ENCODE results near the gene SUN2. TPM values are rescaled to one million over a fixed set of nuclear protein-coding genes. Genes with fewer than 3 reads are reported as not detected.
A peak's percentile ranks its signal among the peaks of the same experiment; 100 is the strongest.

Gene SUN2
- total RNA-seq, 3 donors from 2014 or later = 30.1 to 44.6 (median 44.0) TPM

DNA sequence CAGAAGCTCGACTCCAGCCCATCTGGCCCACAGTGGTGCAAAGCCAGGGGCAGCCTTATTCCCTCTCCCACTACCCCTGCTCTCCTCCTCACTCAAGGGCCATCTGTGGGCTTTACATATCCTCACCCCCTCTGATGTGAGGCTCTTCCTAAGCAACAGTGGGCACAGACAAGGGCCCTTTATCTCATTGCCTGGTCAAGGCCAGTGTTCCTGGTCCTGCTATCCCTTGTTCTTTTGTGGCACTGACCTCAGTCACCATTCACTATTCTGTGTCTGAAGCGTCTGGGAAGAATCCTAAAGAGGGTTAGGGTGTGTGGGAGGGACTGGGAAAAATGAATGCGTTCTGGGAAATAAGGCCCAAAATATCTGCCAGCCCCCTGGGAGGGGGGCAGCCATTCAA is 30.8 kb upstream of the SUN2 start:
- no peak for ATAC-seq
- H3K4me3 Mint-ChIP-seq = no peak overlapping the region
- no peaks in the 10 kb centered on the region for H3K9me3 Mint-ChIP-seq
- DNase-seq = no peak
- H3K4me1 Mint-ChIP-seq (ENCODE audit: low read depth) = no peaks in the 10 kb centered on the region
- H3K36me3 Mint-ChIP-seq (ENCODE audit: insufficient read depth) = peaks cover 7% of the 10 kb centered on the region
- H3K27me3 Mint-ChIP-seq (ENCODE audit: low read depth) = no peaks in the 10 kb centered on the region

DNA sequence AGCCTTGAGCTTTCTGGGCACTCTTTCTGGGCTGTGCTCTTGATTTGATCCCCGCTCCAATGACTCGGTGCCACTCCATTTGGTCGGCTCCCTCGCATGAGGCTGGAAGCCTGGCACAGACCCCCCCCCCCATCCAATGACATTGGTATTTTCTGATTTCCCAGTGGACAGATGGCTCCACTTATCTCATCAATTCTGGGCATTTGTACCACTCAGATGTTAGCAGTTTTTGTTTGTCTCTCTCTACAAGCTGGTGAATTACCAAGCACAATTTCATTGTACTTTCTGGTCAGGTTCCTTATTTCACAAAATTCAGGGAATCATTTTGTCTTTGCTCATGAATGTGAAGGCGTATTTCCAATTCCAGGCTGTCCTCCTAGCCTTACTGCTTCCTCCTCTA is 29.1 kb upstream of the SUN2 start:
- H3K9me3 Mint-ChIP-seq = no peaks in the 10 kb centered on the region
- H3K4me3 Mint-ChIP-seq = no peak overlapping the region
- ATAC-seq (no peak), DNase-seq (no peak)
- no peaks in the 10 kb centered on the region for H3K27me3 Mint-ChIP-seq (ENCODE audit: low read depth)
- H3K4me1 Mint-ChIP-seq (ENCODE audit: low read depth) = no peaks in the 10 kb centered on the region
- peaks cover 10% of the 10 kb centered on the region for H3K36me3 Mint-ChIP-seq (ENCODE audit: insufficient read depth)

DNA sequence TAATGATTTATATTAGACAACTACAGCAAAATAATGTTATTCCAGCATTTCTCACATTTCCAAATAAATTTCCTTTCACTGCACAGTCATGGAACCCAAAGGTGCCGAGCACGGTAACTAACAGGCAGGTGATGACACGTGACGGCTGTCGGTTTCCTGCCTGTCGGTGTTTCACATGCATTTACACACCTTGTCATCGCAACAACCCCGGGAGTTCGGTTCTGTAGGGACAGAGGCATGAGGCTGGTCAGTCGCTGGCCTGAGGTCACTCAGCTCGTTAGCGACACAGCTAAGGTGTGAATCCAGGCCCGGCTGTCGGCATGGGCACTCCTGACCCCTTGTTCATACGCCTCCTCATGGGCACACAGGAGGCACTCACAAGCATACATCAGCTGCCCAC is 28.2 kb upstream of the SUN2 start:
- no peak overlapping the region for H3K4me3 Mint-ChIP-seq
- H3K4me1 Mint-ChIP-seq (ENCODE audit: low read depth) = no peaks in the 10 kb centered on the region
- no peak for DNase-seq
- H3K36me3 Mint-ChIP-seq (ENCODE audit: insufficient read depth) = peaks cover 11% of the 10 kb centered on the region
- ATAC-seq = no peak
- H3K27me3 Mint-ChIP-seq (ENCODE audit: low read depth) = no peaks in the 10 kb centered on the region
- no peaks in the 10 kb centered on the region for H3K9me3 Mint-ChIP-seq

DNA sequence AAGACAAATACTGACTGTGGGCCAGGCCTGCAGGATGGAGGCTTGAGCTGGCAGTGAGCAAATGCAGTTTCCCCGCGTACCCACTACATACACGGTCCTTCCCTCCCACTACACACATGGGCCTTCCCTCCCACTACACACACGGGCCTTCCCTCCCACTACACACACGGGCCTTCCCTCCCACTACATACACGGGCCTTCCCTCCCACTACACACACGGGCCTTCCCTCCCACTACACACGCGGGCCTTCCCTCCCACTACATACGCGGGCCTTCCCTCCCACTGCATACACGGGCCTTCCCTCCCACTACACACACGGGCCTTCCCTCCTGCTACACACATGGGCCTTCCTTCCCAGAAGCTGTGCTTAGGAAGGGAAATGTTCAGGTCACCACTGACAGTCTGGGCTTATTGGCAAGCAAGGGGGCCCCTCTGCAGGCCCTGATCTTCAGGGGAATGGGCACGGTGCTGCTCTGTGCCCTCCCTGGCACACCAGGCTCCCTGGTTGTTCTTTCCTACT is 27.4 kb upstream of the SUN2 start:
- ATAC-seq (no peak), DNase-seq (no peak)
- Mint-ChIP-seq H3K36me3 (ENCODE audit: insufficient read depth) (peaks cover 12% of the 10 kb centered on the region), H3K4me3 (no peak overlapping the region), H3K4me1 (ENCODE audit: low read depth) (no peaks in the 10 kb centered on the region), H3K9me3 (no peaks in the 10 kb centered on the region), H3K27me3 (ENCODE audit: low read depth) (no peaks in the 10 kb centered on the region)

DNA sequence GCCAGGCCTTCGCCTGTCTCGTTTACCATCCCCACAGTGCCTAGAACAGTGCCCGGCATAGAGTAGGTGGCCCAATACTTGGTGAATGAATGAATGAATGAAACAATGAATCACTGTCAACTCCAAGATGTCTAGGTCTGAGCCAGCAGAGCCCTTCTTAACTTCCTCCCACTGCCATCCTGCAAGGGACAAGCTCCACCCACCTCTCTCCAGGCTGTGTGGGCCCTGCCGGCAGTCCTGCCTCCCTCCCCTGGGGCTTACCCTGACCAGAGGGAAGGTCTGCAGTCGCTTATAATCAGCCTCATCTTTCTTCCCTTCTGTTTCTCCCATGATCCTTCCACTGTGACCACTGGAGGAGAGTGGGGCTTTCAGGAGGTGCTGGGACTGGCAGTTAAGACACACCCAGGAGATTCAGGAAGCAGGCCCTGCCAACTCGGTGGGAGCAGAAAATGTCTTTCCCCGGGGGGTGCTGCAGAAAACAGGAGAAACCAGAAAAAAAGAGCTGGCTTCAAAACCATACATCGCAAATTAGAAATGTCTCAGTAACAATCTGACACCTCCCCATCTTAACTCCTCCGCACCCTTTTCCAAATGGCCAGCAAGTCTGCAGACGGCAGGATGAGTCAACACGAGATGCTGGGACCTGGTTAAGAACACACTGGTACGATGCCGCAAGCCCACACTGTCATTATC is 26.8 kb upstream of the SUN2 start:
- no peaks in the 10 kb centered on the region for H3K27me3 Mint-ChIP-seq (ENCODE audit: low read depth)
- peaks cover 12% of the 10 kb centered on the region for H3K36me3 Mint-ChIP-seq (ENCODE audit: insufficient read depth)
- ATAC-seq (peak in 1 of 2 donors; percentile 38), DNase-seq (no peak)
- H3K4me3 Mint-ChIP-seq = no peak overlapping the region
- no peaks in the 10 kb centered on the region for H3K4me1 Mint-ChIP-seq (ENCODE audit: low read depth)
- H3K9me3 Mint-ChIP-seq = no peaks in the 10 kb centered on the region

DNA sequence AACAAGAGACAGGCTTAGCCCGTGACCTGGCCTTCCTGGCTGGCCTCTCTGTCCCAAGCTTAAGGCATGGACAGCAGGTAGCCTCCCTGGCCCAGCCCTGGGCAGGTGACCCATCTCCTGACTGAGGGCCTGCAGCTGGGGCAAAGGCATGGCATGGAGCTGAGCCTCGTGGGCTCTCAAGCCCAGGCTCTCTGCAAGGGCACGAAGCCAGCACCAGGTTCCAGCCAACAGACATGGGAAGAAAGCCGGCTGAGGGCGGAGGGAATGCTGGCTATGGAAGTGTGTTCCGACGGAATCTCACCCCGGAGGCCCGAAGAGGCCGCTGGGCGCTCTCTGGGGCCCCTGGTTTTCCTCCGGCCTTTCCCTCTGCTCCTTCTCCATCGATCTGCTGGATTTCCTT is 25.2 kb upstream of the SUN2 start:
- no peaks in the 10 kb centered on the region for H3K4me1 Mint-ChIP-seq (ENCODE audit: low read depth)
- no peaks in the 10 kb centered on the region for H3K27me3 Mint-ChIP-seq (ENCODE audit: low read depth)
- H3K36me3 Mint-ChIP-seq (ENCODE audit: insufficient read depth) = peaks cover 12% of the 10 kb centered on the region
- DNase-seq (no peak), ATAC-seq (no peak)
- H3K9me3 Mint-ChIP-seq = no peaks in the 10 kb centered on the region
- no peak overlapping the region for H3K4me3 Mint-ChIP-seq

DNA sequence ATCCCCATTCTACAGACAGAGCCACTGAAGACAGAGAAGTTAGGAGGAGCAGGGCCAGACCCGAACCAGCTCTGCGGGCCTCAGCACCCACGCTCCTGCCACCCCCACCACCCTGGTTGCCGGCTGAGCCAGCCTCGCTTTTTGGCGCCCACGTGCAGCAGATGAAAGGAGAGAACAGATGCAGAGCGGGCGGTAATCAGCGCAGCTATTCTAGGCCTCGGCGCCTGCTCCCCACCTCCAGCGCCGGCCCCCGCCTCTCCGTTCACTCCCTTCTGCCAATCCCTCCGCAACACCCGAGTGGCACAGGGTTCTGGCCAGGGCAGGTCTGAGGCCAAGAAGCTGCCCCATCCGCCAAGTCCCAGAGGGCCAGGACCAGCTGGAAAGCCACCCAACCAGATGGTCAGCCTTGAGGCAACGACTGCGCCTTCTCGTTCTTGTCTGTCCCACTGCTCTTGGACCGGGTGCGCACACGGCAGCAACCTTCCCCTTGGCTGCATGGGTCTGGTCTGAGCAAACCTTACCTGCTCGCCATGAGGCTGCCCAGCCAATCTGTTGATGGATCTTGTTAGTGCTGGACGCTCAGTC is 21.4 kb upstream of the SUN2 start:
- ATAC-seq = no peak
- Mint-ChIP-seq H3K27me3 (ENCODE audit: low read depth) (no peaks in the 10 kb centered on the region), H3K9me3 (no peaks in the 10 kb centered on the region), H3K36me3 (ENCODE audit: insufficient read depth) (peaks cover 8% of the 10 kb centered on the region), H3K4me3 (no peak overlapping the region), H3K4me1 (ENCODE audit: low read depth) (peaks cover 3% of the 10 kb centered on the region)
- no peak for DNase-seq

GRCh38 chr22:38776086-38776485 is 20.3 kb upstream of the SUN2 start:
- Mint-ChIP-seq H3K4me1 (ENCODE audit: low read depth) (peaks cover 3% of the 10 kb centered on the region), H3K4me3 (no peak overlapping the region), H3K27me3 (ENCODE audit: low read depth) (no peaks in the 10 kb centered on the region), H3K9me3 (no peaks in the 10 kb centered on the region), H3K36me3 (ENCODE audit: insufficient read depth) (peaks cover 2% of the 10 kb centered on the region)
- ATAC-seq = no peak
- no peak for DNase-seq

DNA sequence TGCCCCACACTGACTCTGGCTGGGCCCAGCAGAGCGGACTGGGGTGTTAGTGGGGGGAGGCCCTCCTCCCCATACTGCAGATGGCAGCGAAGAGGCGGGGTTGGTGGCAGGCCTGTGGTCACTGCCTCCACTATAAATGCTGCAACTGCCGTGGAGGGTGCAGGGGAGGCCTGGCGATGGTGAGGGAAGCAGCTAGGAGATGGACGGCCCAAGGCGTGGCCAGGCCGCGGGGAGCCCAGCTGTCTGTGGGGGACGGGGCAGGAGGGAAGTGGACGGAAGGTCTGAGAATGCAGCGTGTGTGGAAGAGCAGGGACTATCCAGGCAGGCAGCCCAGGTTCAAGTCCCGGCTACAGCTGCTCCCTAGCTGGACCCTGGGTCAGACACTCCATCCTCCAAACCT is 19.9 kb upstream of the SUN2 start:
- DNase-seq = no peak
- H3K27me3 Mint-ChIP-seq (ENCODE audit: low read depth) = no peaks in the 10 kb centered on the region
- H3K4me3 Mint-ChIP-seq = no peak overlapping the region
- no peaks in the 10 kb centered on the region for H3K9me3 Mint-ChIP-seq
- peaks cover 3% of the 10 kb centered on the region for H3K4me1 Mint-ChIP-seq (ENCODE audit: low read depth)
- H3K36me3 Mint-ChIP-seq (ENCODE audit: insufficient read depth) = peaks cover 2% of the 10 kb centered on the region
- ATAC-seq = no peak

DNA sequence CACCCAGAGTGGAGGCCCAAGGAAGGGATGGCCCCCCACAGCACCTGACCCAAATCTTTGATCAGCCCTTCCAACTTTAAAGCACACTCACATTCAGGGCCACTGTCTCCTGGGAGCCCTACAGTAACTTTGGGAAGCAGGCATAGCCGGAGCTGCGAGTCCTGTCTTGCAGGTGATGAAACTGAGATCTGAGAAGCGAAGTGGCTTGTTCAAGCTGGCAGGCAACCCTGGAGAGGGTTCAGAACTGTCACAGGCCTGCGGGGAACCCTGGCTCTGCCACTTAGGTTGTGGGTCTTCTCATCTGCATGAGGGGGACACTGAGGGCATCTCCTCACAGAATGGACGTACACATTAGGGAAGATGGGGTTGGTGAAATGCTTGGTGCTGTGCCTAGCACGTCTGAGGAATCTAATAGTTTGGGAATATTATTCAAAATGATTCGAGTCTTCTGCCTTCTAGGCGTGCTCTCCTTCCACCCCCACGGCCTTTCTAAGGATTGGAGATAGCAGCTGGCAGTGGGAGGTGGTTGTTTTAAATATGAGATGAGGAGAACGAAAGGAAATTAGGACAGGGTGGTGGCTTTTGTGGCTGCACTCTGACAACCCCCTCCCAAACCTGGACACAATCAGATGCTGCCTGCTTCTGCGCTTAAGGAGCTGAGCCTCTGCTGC is 18.8 kb upstream of the SUN2 start:
- ATAC-seq (no peak), DNase-seq (no peak)
- Mint-ChIP-seq H3K4me1 (ENCODE audit: low read depth) (peaks cover 3% of the 10 kb centered on the region), H3K9me3 (no peaks in the 10 kb centered on the region), H3K4me3 (no peak overlapping the region), H3K36me3 (ENCODE audit: insufficient read depth) (peaks cover 2% of the 10 kb centered on the region), H3K27me3 (ENCODE audit: low read depth) (no peaks in the 10 kb centered on the region)

- H3K36me3 Mint-ChIP-seq (ENCODE audit: insufficient read depth) = no peaks in the 10 kb centered on the region
- ATAC-seq (no peak), DNase-seq (no peak)
- H3K4me1 Mint-ChIP-seq (ENCODE audit: low read depth) = peaks cover 5% of the 10 kb centered on the region
- H3K4me3 Mint-ChIP-seq = no peak overlapping the region
- H3K9me3 Mint-ChIP-seq = no peaks in the 10 kb centered on the region
- no peaks in the 10 kb centered on the region for H3K27me3 Mint-ChIP-seq (ENCODE audit: low read depth)
Observed at GRCh38 chr22:38773363-38773946, 17.7 kb upstream of the SUN2 start.

DNA sequence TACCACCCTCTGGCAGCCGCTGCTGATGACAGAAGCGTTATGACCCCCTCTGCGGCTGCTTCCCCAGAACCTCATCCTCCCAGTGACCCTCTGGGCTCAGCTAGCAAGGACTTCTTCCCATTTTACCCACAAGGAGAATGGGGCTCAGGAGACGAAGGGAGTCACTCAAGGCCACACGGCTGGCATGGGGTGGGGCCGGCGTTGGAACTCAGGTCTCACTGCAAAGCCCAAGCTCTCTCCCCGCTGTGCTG is 16.8 kb upstream of the SUN2 start:
- Mint-ChIP-seq H3K9me3 (no peaks in the 10 kb centered on the region), H3K36me3 (ENCODE audit: insufficient read depth) (no peaks in the 10 kb centered on the region), H3K4me3 (no peak overlapping the region), H3K4me1 (ENCODE audit: low read depth) (peaks cover 5% of the 10 kb centered on the region), H3K27me3 (ENCODE audit: low read depth) (no peaks in the 10 kb centered on the region)
- no peak for ATAC-seq
- no peak for DNase-seq

DNA sequence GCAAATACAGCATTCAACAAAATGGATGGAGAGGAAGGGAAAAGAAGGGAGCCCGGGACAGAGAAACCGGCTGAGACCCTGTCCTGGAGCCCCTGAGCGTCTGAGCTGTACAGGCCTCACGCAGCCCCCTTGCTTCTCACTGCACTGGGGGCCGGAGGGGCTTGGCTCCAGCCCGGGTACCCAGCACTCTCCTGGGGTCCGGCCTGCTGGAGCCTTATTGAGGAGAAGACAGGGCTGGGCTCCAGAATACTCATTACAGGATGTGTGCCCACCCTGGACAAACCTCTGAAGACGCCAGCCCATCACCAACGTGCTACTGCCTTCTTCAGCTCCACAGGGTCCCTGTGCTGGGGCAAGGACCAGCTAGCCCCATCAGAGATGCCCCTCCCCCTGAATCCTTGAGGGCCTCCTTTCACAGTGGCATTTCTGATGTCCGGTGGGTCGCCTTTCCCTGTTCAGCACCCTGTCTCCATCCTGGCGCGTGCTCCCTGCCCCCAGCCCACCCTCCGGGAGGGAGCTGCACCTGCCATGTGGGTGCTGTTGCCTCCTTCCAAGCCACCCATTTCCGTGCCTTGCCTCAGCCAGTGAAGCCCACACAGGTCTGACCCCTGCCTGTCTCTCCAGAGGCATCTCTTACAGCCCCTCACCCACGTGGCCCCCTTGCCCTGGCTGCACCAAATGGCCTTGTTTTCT is 14.6 kb upstream of the SUN2 start:
- no peak for DNase-seq
- H3K36me3 Mint-ChIP-seq (ENCODE audit: insufficient read depth) = no peaks in the 10 kb centered on the region
- no peak for ATAC-seq
- no peak overlapping the region for H3K4me3 Mint-ChIP-seq
- H3K4me1 Mint-ChIP-seq (ENCODE audit: low read depth) = peaks cover 6% of the 10 kb centered on the region
- no peaks in the 10 kb centered on the region for H3K27me3 Mint-ChIP-seq (ENCODE audit: low read depth)
- H3K9me3 Mint-ChIP-seq = no peaks in the 10 kb centered on the region

- DNase-seq = no peak
- Mint-ChIP-seq H3K9me3 (no peaks in the 10 kb centered on the region), H3K36me3 (ENCODE audit: insufficient read depth) (no peaks in the 10 kb centered on the region), H3K4me1 (ENCODE audit: low read depth) (peaks cover 7% of the 10 kb centered on the region), H3K4me3 (no peak overlapping the region), H3K27me3 (ENCODE audit: low read depth) (no peaks in the 10 kb centered on the region)
- no peak for ATAC-seq
Observed at GRCh38 chr22:38768036-38768435, 12.2 kb upstream of the SUN2 start.
